Fibroblast of skin of right biceps (primary cell): ENCODE data around the gene RAX.
A peak's percentile ranks its signal among the peaks of the same experiment; 100 is the strongest.

Source experiments
- DNase-seq: peaks from one replicate; pipeline ENCODE4 v3.0.0-alpha.2; 2013

RAX gene

DNA sequence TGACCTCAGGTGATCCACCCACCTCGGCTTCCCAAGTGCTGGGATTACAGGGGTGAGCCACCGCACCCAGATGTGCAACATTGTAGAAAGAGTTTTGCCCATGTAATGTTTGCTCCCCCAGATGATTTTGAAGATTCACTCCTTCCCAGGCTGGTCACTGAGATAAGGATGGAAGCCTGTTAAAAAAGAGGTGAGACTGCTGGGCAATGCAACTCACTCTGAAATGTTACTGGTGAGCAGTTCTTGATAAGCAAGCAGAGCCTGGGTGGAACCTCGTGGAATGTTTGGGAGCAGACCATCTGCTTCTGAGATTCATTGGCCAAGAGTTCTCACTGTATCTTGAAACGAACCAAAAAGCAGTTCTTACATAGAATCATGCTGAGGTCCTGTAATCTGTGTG is 33.6 kb downstream of the RAX start:
- DNase-seq = no peak

DNA sequence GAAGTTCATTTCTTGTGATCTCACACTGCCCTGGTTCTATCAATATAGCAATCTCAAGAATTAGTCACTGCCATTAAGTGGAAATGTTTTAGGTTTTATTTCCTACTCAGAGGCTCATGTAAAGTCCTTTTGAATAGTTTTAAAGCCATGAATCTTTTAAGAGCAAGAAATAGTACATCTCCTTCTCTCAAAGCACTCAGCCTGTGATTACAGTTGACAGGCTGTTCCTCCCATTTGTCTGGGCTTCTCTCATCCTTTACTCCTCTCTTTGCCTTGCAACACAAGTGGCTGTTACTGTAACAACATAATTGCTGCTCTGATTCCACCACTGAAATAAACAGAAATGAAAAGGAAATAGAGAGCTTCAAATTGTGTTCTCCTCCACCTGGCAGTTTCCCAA is 34.9 kb downstream of the RAX start:
- peak; percentile 21 for DNase-seq

DNA sequence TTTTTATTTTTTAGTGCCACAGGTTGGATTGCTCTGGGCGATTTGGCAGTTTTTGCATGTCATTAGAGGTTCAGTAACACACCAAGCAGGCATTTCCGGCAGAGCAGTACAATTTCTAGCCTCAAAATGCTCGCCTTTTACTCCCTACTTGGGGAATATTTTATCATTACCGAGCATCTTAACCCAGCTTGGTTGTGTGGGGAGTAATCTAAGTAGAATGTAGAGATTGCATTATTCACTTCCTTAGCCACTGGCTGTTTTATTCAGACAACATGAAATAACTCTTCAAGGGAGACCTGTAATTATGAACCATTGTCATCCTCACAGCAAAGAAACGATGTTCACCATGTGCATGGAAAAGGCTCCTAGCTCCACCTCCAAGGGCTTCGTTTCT is 40.2 kb downstream of the RAX start:
- peak; percentile 71 for DNase-seq

DNA sequence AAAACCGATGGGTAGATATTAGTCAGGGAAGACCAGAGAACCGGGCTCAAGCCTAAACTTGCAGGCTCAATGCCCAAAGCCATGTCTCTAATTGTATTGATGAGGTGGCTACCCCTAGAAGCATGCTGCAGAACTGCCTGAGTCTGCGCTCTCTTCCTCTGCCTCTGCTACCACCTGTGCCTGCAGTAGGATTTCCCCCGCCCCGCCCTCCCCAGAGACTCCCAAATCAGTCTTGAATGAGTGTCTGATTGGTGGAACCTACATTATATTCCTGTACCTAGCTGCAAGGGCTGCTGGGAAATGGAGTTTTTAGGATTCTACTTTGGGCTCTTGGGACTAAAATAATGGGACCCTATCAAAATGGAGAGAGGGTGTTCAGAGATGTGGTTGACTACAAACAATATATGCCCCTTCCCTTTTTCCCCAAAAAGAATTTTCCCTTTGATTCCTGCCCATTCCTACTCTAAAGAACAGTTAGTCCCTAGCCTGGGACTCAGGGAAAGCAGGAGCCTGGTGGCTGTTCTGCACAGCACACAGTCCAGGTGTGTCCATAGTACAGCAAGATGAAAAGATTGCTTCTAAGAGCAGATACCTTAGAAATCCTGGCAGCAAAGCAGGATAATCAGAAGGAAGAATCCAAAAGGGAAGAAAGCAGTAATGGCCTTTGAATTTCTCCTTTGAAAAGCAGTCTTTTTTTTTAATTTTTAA is 40.8 kb downstream of the RAX start:
- DNase-seq = no peak

DNA sequence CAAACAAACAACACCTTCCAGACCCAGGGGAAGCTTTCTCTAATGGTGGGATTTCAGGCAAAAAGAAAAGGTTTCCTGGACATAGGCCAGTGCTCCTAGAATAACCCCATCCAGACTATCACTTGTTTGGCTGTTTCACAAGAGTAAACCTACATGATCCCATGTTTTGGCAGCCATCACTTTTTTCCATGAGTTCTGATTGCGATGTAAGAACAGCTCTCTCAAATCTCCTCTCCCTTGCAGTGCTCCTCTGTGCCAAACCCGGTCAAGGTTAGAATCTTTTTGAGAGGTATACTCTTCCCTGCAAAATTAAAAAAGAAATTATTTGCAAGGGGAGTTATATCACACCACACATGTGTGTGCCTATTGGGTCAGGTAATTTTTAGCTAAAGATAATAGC is 41.4 kb downstream of the RAX start:
- DNase-seq = no peak

DNA sequence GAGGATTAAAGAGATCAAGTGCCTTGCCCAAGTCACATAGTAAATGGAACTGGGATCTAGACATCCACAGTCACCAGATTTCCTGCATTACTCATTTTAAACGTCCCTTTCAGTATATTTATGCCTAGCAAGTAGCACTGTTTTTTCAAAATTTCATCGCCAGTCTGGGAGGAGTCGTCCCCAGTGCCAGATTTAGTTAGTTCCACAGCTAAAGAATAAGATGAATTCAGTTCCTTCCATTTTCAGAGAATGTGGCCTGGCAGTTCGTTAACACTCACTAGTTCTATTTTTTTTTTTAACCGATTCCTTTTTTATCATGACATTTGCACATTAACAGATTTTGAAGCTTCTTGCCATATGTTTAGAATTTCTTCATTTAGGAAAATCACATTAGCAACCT is 42.1 kb downstream of the RAX start:
- DNase-seq = no peak

DNA sequence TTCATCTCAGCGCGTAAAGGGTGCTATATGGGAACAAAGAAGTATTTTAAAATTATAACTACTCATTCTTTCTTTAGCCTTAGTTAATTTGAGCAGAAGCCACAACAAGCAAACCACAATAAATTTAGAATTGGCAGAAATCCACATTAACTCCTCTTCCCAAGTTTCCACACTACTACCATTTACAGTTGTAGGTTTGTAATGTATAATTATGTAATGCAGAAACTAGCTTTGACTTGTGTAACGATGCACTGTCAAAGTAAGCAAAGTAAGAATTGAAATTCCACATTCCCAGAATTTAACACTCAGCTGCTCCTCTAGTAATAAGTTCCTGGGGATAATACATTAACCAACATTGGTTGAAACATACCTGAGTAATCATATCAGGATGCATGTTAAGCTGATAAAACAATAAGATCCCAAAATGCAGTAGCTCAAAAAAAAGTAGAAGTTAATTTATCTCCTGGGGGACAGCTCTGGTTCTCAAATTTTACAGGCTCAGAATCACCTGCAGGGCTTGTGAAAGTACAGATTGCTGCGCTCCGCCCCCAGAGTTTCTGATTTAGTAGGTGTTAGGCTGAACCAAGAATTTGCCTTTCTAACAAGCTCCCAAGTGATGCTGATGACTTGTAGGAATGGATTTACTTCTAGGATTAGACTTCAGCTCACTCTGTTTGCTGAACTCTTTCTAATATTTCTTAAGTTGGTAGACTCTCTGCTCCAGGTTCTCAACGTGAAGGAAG is 43.4 kb downstream of the RAX start:
- peak; percentile 41 for DNase-seq

DNA sequence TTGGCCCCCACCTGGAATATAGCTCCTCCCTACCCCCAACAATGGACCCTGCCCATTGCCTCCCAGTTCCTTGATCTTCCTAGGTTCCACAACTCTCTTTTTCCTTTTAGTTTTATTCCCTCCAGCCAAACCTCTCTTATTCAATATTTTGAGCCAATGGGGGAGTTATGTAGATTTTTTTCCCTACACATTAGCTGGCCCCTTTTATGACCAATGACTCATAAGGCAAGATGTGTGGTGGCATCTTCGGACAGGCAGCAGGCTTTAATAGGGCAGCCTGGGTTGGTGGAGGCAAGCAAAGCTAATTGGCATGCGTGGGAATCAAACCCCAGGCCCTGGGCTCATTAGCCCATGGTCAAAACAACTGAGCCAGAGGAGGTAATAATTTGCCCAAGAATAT is 44.1 kb downstream of the RAX start:
- DNase-seq = peak; percentile 34

DNA sequence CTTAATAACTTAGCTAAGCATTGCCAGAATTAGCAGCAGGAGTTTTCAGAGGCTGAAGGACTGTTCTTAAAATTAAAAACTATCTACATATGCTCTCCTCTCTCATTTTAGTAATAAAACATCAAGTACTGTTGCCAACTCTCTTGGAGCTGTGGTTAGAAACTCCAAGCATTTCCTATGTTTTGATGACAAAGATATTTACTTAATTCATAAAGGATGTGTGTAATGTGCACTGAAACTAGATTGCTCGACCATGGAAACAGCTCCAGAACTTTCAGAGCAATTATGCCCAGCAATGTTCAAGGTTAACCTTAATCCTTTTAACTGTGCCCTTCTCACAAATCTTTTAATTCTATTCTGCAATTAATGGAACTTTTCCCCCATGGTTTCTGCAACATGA is 44.9 kb downstream of the RAX start:
- DNase-seq = peak; percentile 71

DNA sequence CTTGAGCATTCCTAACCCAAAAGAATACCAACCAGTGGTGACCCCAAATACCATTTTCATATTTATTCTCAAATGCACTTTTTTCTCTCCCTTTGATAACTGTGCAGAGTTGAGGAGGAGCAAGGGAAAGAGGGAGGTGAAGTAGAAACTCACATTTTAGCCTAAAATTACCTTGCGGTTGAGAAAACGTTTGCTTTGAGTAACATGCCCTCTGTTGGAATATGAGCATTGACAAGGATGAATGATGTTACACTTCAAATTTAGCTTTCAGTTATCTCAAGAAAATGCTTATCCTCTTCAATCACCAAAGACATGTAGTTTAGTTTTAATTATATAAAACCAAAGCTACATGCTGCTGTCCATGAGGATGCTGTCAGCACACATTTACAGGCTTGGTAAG is 50.9 kb downstream of the RAX start:
- DNase-seq = no peak

DNA sequence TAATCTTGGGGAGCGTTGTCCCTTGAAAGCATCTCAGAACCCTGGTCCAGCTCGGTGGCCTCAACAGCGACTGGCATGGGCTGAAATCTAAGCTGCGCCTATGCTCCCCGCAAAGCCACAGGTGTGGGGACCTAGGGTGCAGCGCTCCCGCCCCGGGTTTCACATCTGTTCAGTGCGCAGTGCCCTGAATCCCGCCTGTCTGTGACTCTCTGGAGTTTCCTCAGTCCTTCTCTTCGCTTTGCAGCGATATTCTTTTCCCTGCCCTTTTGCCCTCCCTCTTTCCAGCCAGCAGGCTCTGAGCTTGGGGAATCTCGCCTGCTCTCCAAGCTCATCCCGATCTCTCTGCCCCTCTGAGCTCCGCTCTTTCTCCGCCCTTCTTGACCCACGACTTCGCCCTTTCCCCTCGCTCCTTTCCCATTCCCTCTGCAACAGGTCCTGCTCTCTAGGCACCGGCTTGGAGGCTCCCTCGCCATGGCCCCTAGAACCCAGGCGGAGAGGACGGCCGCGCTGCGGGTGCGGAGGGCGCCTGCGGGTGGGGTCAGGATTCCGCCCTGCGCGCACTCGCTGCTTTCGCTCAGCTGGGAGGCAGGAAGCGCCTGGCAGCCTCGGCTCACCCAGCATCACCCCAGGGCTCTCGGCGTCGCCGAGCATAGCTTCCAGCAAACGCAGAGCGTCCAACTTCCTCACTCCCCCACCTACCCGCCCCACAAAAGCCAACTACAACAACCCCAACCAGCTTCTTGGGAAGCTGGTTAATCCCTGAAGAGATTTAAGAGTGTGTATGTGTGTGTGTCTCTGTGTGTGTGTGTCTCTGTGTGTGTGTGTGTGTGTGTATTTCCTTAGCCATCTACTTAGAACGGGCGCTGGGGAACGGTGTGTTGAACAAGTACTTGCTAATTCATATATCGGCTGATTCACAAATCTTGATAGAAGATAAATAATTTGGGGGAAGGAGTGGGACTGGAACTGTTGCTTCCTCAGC is 52.2 kb downstream of the RAX start:
- DNase-seq = peak; percentile 11

DNA sequence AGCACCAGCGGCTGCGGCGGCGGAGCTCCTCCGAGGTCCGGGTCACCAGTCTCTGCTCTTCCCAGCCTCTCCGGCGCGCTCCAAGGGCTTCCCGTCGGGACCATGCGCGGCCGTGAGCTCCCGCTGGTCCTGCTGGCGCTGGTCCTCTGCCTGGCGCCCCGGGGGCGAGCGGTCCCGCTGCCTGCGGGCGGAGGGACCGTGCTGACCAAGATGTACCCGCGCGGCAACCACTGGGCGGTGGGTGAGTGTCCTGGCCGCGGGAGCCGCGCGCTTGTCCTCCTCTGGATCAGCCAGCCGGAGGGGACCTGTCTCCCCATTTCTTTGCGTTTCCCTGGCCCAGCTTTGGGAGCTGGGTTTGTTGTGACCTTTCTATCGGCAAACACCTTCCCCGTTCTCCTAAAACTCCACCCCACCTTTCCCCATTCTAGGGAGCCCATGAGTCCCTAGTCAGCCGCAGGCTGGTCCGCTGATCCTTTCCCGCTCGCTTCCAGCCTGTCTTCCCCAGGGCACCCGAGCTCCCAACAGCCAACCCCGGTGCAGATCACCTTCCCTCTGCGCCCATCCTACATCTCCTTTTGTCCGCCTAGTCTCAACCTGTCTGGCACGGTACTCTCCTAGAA is 53.0 kb downstream of the RAX start:
- peak; percentile 19 for DNase-seq

DNA sequence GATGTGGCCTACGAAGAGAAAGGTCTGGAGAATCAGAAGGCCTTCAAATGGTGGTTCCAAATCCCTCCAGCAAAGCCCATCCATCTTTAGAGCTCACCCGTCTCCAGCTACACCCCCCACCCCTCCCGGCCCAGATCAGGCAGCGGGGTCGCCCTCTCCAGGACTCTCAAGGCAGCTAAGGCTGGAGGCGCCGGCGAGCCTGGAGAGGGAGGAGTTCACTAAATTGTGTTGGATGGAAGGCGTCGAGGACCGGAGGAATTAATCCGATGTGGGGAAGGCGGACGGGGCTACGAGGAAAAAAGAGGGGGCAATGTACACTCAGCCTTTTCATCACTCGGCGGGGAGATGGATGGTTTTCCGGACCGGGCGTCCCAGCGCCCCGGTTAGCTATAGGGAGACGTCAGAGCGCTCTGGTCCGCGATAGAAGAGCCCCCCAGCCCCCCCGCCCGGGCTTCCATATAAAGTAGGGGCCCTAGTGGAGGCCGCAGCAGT is 53.5 kb downstream of the RAX start, which contains the start of gene GRP:
GRP (plus strand) TSS at position 487 of the 492 bp plus-strand sequence. CDS start 108 bp downstream, outside the sequence.
- no peak for DNase-seq

DNA sequence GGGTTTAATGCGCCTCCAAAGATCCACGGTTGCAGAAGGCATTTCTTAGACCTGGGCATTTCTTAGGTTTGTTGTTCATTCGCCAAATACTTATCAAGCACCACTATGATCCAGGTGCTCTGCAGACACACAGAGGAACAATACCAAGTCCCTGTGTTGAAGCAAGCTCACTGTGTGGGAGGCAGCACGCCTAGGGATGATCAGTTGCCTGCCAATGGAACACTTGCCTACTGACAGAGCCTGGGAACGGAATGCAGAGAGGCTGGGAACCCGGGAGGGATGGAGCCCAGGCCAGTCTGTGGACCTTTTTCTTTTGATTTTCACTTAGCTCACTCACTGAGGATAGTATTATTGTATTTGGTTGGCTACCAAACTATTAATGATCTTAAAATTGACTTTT is 55.2 kb downstream of the RAX start:
- no peak for DNase-seq
